CD14-positive monocyte (primary cell): ENCODE data around the gene MAPK4. TPM values are rescaled to one million over a fixed set of nuclear protein-coding genes. Genes with fewer than 3 reads are reported as not detected.

Experiments used
- DNase-seq, 3 donors: peaks; one replicate each; pipeline ENCODE4 v3.0.0-alpha.2; 2011 to 2022
- H2AFZ ChIP-seq: 2 replicates; pipeline ENCODE4 v1.6.0; 2012; ENCODE audit warnings: mild to moderate bottlenecking, low read depth, low read length, inconsistent platforms; ENCODE audit not compliant: insufficient read depth, poor library complexity, severe bottlenecking
- H3K27ac ChIP-seq, 2 donors: 1 replicate in 1 of 2; 2 replicates in 1 of 2; pipeline ENCODE4 v1.5.1; 2012 to 2013; ENCODE audit warnings: low read length in 2 of 2, control low read depth in 1 of 2, inconsistent platforms in 1 of 2, low read depth in 1 of 2, mild to moderate bottlenecking in 1 of 2
- H3K27me3 ChIP-seq, 2 donors: one replicate each; pipeline versions ENCODE4 v1.6.0 to v1.6.1; 2011 to 2013; ENCODE audit warnings: low read length in 2 of 2; ENCODE audit not compliant: control insufficient read depth in 2 of 2, insufficient read depth in 2 of 2
- H3K36me3 ChIP-seq, 2 donors: replicated peaks in 1 of 2; 1 replicate in 1 of 2; 2 replicates in 1 of 2; pipeline versions ENCODE4 v1.5.1 to v1.6.1; 2012 to 2013; ENCODE audit warnings: low read length in 2 of 2, control low read depth in 1 of 2, inconsistent platforms in 1 of 2, mild to moderate bottlenecking in 1 of 2; ENCODE audit not compliant: insufficient read depth in 2 of 2, control insufficient read depth in 1 of 2
- H3K4me1 ChIP-seq, 2 donors: 1 replicate in 1 of 2; 2 replicates in 1 of 2; pipeline versions ENCODE4 v1.5.1 to v1.6.1; 2012 to 2013; ENCODE audit warnings: low read length in 2 of 2, control low read depth in 1 of 2, inconsistent platforms in 1 of 2, mild to moderate bottlenecking in 1 of 2, moderate library complexity in 1 of 2; ENCODE audit not compliant: insufficient read depth in 2 of 2, control insufficient read depth in 1 of 2
- H3K4me2 ChIP-seq: replicated peaks from 2 replicates; pipeline ENCODE3; 2012; ENCODE audit warnings: low read length, moderate library complexity, mild to moderate bottlenecking; ENCODE audit not compliant: poor library complexity, severe bottlenecking; ENCODE audit errors: extremely low read depth
- H3K4me3 ChIP-seq, 3 experiments: fragments of 200-600 bp in 1 of 3; sonication (generic) in 1 of 3; replicated peaks in 1 of 3; 1 replicate in 2 of 3; 2 replicates in 1 of 3; pipeline ENCODE4 v1.5.1; 2011 to 2013; ENCODE audit warnings: low read length in 3 of 3, mild to moderate bottlenecking in 3 of 3, control low read depth in 2 of 3, low read depth in 2 of 3, inconsistent platforms in 1 of 3, moderate library complexity in 1 of 3
- H3K79me2 ChIP-seq: 2 replicates; pipeline ENCODE4 v1.6.0; 2012; ENCODE audit warnings: mild to moderate bottlenecking, control low read depth, inconsistent platforms, low read length, moderate library complexity; ENCODE audit not compliant: insufficient read depth
- H3K9ac ChIP-seq: 2 replicates; pipeline ENCODE4 v1.6.0; 2017; ENCODE audit warnings: low read length, mild to moderate bottlenecking; ENCODE audit not compliant: insufficient read depth, poor library complexity, severe bottlenecking
- H3K9me3 ChIP-seq, 2 donors: replicated peaks in 1 of 2; 1 replicate in 1 of 2; 2 replicates in 1 of 2; pipeline versions ENCODE4 v1.5.1 to v1.6.1; 2012 to 2013; ENCODE audit warnings: low read length in 2 of 2, control low read depth in 1 of 2; ENCODE audit not compliant: control insufficient read depth in 1 of 2, insufficient read depth in 1 of 2
- H4K20me1 ChIP-seq: 2 replicates; pipeline ENCODE4 v1.6.0; 2012; ENCODE audit warnings: mild to moderate bottlenecking, low read length, control low read depth, moderate library complexity; ENCODE audit not compliant: insufficient read depth
- H3K27ac Mint-ChIP-seq, 7 donors: one replicate each; pipeline ENCODE4 v1.8.0; 2020; ENCODE audit warnings: mild to moderate bottlenecking in 7 of 7, mixed read lengths in 7 of 7, moderate library complexity in 6 of 7, inconsistent platforms in 2 of 7
- H3K27me3 Mint-ChIP-seq, 3 donors: one replicate each; pipeline ENCODE4 v1.8.0; 2021 to 2022; ENCODE audit warnings: low read depth in 3 of 3, mild to moderate bottlenecking in 3 of 3, mixed read lengths in 3 of 3, moderate library complexity in 3 of 3, inconsistent platforms in 1 of 3
- H3K36me3 Mint-ChIP-seq, 2 donors: one replicate each; pipeline ENCODE4 v1.8.0; 2020; ENCODE audit warnings: mixed read lengths in 2 of 2, inconsistent platforms in 1 of 2, mild to moderate bottlenecking in 1 of 2
- H3K4me1 Mint-ChIP-seq: one replicate; pipeline ENCODE4 v1.8.0; 2020; ENCODE audit warnings: mild to moderate bottlenecking, mixed read lengths
- H3K4me3 Mint-ChIP-seq, 2 donors: one replicate each; pipeline ENCODE4 v1.8.0; 2020; ENCODE audit warnings: mild to moderate bottlenecking in 2 of 2, mixed read lengths in 2 of 2, moderate library complexity in 1 of 2
- H3K9me3 Mint-ChIP-seq, 7 donors: one replicate each; pipeline ENCODE4 v1.8.0; 2020 to 2022; ENCODE audit warnings: mixed read lengths in 7 of 7, mild to moderate bottlenecking in 6 of 7, moderate library complexity in 6 of 7, inconsistent platforms in 2 of 7
- CTCF ChIP-seq: fragments of 200-600 bp; IDR thresholded peaks from one replicate; pipeline ENCODE4 v1.8.0; 2022; ENCODE audit warnings: antibody characterized with exemption, mild to moderate bottlenecking
- WGBS: methylation state at CpG from one replicate; pipeline ENCODE4 v1.1.5; 2013; ENCODE audit warnings: missing lambda C conversion rate; ENCODE audit not compliant: insufficient coverage; 5-methylcytosine and 5-hydroxymethylcytosine counted together
- intact Hi-C, 2 donors: fragments of 100-400 bp; cut with micrococcal nuclease; formaldehyde crosslinking; loops; one replicate each; pipeline versions ENCODE4 v1.15.0 to v1.15.1; 2023
- polyA plus RNA-seq, 3 donors: library from polyadenylated mRNA; depleted of rRNA in 1 of 3; unstranded in 2 of 3; stranded (reverse) in 1 of 3; fragments of 300-500 nt in 2 of 3; fragments of >200 nt in 1 of 3; fragmentation: Illumina TruSeq in 2 of 3; gene quantifications; 1 replicate in 2 of 3; 2 replicates in 1 of 3; pipeline ENCODE4 v1.2.3, GENCODE V29; 2012 to 2021

The MAPK4 gene
- polyA plus RNA-seq, 3 donors, result not detected

GRCh38 chr18:50751490-50751889 lies 191.6 kb downstream of the MAPK4 start:
- peaks cover 0 to 11% (median 4%) of the 10 kb centered on the region in 7 donors for H3K9me3 Mint-ChIP-seq
- no peak overlapping the region for H3K4me3 Mint-ChIP-seq
- no peak overlapping the region for H3K4me2 ChIP-seq
- 17% methylated on average over 2 of the region's 5 CpGs for WGBS
- no peaks in the 10 kb centered on the region for H3K27me3 ChIP-seq
- no peak overlapping the region for H3K4me3 ChIP-seq
- no peaks in the 10 kb centered on the region for H3K79me2 ChIP-seq
- H3K4me1 ChIP-seq, result no peaks in the 10 kb centered on the region
- no peak overlapping the region for H3K27ac ChIP-seq
- no peak for TF ChIP-seq CTCF
- H3K9me3 ChIP-seq, result no peaks in the 10 kb centered on the region
- no peaks in the 10 kb centered on the region for H3K4me1 Mint-ChIP-seq
- DNase-seq, result no peak
- H4K20me1 ChIP-seq, result no peaks in the 10 kb centered on the region
- no peaks in the 10 kb centered on the region for H3K36me3 ChIP-seq
- peaks cover 4 to 12% (median 11%) of the 10 kb centered on the region in 3 donors for H3K27me3 Mint-ChIP-seq
- no peak overlapping the region for H3K9ac ChIP-seq
- no peak overlapping the region for H2AFZ ChIP-seq
- no peak overlapping the region for H3K27ac Mint-ChIP-seq
- H3K36me3 Mint-ChIP-seq, result no peaks in the 10 kb centered on the region
- intact Hi-C loops, result no loop called here

GRCh38 chr18:50751947-50752346 lies 192.1 kb downstream of the MAPK4 start:
- no peaks in the 10 kb centered on the region for H3K79me2 ChIP-seq
- no peaks in the 10 kb centered on the region for H3K4me1 ChIP-seq
- H3K27ac ChIP-seq, result no peak overlapping the region
- no peaks in the 10 kb centered on the region for H3K36me3 Mint-ChIP-seq
- H3K27ac Mint-ChIP-seq, result no peak overlapping the region
- H3K4me2 ChIP-seq, result no peak overlapping the region
- no peak overlapping the region for H2AFZ ChIP-seq
- no peaks in the 10 kb centered on the region for H3K27me3 ChIP-seq
- no peak for TF ChIP-seq CTCF
- no CpG with 5 or more reads among the region's 1 CpG for WGBS
- H4K20me1 ChIP-seq, result no peaks in the 10 kb centered on the region
- no peaks in the 10 kb centered on the region for H3K9me3 ChIP-seq
- no peaks in the 10 kb centered on the region for H3K4me1 Mint-ChIP-seq
- no peak for DNase-seq
- peaks cover 2 to 10% (median 4%) of the 10 kb centered on the region in 7 donors for H3K9me3 Mint-ChIP-seq
- no peaks in the 10 kb centered on the region for H3K36me3 ChIP-seq
- intact Hi-C loops, result no loop called here
- peaks cover 6 to 12% (median 12%) of the 10 kb centered on the region in 3 donors for H3K27me3 Mint-ChIP-seq
- H3K4me3 ChIP-seq, result no peak overlapping the region
- H3K4me3 Mint-ChIP-seq, result no peak overlapping the region
- no peak overlapping the region for H3K9ac ChIP-seq
